PFSK-1 (cell line): Measurements from ENCODE around the gene ERC2.

Experiments
- FOXP2 ChIP-seq: optimal IDR thresholded peaks from 2 replicates; pipeline ENCODE3; 2011; ENCODE audit warnings: borderline replicate concordance, control low read depth, inconsistent platforms; ENCODE audit not compliant: insufficient read depth; ENCODE audit errors: extremely low read length, extremely low read depth
- POLR2AphosphoS5 ChIP-seq: IDR thresholded peaks from 2 replicates; pipeline ENCODE4 v1.6.1; 2012; ENCODE audit warnings: low read depth, mild to moderate bottlenecking, control low read depth, low read length, moderate library complexity
- REST ChIP-seq, 2 experiments: IDR thresholded peaks; 2 replicates each; pipeline versions ENCODE4 v1.6.1 to v1.8.0; 2011 to 2012; ENCODE audit warnings: low read depth in 2 of 2, low read length in 2 of 2, control low read depth in 1 of 2, inconsistent platforms in 1 of 2, mild to moderate bottlenecking in 1 of 2, moderate library complexity in 1 of 2; ENCODE audit not compliant: insufficient read depth in 1 of 2
- SIN3A ChIP-seq: IDR thresholded peaks from 2 replicates; pipeline ENCODE4 v1.6.1; 2012; ENCODE audit warnings: mild to moderate bottlenecking, low read length, moderate library complexity, borderline replicate concordance; ENCODE audit not compliant: insufficient read depth
- TAF1 ChIP-seq: IDR thresholded peaks from 2 replicates; pipeline ENCODE4 v1.6.1; 2012; ENCODE audit warnings: low read length, control low read depth, borderline replicate concordance; ENCODE audit not compliant: insufficient read depth

GRCh38 chr3:55877703-55878102, 590.6 kb downstream of the ERC2 start:
- TF ChIP-seq POLR2AphosphoS5 = no peak
- TF ChIP-seq TAF1 = no peak
- TF ChIP-seq FOXP2 = no peak
- no peak for TF ChIP-seq REST (IDR thresholded peaks at IDR 0.05; ENCODE audit: insufficient read depth in 1 of 2, low read depth in 2 of 2, low read length in 2 of 2)
- TF ChIP-seq SIN3A = no peak
